Measurements from ENCODE around the gene C3orf22. TPM values are rescaled to one million over a fixed set of nuclear protein-coding genes. Genes with fewer than 3 reads are reported as not detected.

The C3orf22 gene
- total RNA-seq, 2 donors from 2014 or later, result not detected

DNA sequence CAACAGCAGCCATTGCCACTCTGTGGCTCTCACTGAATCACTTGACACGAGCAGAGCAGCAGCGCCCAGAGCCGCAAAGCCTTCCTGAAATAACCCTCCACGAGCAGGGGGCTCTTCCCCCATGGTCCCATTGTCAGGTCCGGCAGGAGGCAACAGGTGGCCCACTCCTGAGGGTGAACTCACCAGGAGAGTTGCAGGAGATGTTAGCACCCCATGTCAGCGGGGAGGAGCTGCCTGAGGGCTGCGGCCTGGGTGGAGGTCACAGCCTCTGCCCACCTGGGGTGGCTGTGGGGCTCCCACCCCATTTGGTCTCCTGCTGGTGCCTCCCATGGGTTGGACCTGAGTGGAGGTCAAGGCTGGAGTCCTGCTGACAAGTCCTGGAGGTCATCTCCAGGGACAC is 12.3 kb upstream of the C3orf22 start:
- no peak overlapping the region for H3K4me3 ChIP-seq (ENCODE audit: low read length)
- no peaks in the 10 kb centered on the region for H3K9me3 ChIP-seq (ENCODE audit: control insufficient read depth, low read length)
- Mint-ChIP-seq H3K36me3 (ENCODE audit: low read depth) (no peaks in the 10 kb centered on the region), H3K4me1 (peaks cover 3% of the 10 kb centered on the region), H3K9me3 (no peaks in the 10 kb centered on the region), H3K27ac (no peak overlapping the region), H3K27me3 (ENCODE audit: insufficient read depth) (no peaks in the 10 kb centered on the region), H3K4me3 (no peak overlapping the region)
- H3K9ac ChIP-seq (ENCODE audit: extremely low read depth, low read length, poor library complexity, severe bottlenecking), result no peak overlapping the region
- TF ChIP-seq CTCF (conservative IDR thresholded peaks at IDR 0.05), result no peak
- 88 to 92% methylated on average over 6 to 7 of the region's 7 CpGs for WGBS, 2 experiments (ENCODE audit: insufficient coverage in 1 of 2, insufficient read length in 1 of 2)
- no peaks in the 10 kb centered on the region for H3K4me1 ChIP-seq (ENCODE audit: control insufficient read depth, insufficient read depth, low read length)
- H3K27ac ChIP-seq (ENCODE audit: low read depth, low read length), result no peak overlapping the region
- H3K36me3 ChIP-seq (ENCODE audit: control insufficient read depth, insufficient read depth, low read length), result no peaks in the 10 kb centered on the region
- H3K27me3 ChIP-seq (ENCODE audit: control insufficient read depth, insufficient read depth, low read length, poor library complexity, severe bottlenecking), result no peaks in the 10 kb centered on the region
- DNase-seq, result peak; percentile 23

DNA sequence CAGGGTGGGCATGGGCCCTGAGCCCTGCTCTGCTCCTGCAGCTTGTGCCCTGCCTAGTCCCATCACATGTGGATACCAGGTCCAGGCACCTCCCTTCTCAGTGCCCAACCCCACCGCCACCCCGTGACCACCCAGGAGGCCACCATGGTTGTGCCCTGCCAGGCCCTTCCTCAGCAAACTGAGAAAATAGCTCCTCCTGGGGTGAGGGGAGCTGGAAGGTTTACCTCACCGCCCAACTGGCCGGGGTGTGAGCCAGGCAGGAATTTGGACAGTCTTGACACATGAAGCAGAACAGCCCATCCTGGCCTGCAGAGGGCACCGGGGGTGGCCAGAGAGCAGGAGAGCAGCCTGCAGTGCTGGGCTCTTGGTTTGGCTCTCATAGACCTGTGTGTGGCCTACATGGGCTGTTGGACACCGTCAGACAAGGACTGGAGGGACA is 11.4 kb upstream of the C3orf22 start:
- H3K9ac ChIP-seq (ENCODE audit: extremely low read depth, low read length, poor library complexity, severe bottlenecking), result no peak overlapping the region
- peak; percentile 71 for DNase-seq
- H3K27me3 ChIP-seq (ENCODE audit: control insufficient read depth, insufficient read depth, low read length, poor library complexity, severe bottlenecking), result no peaks in the 10 kb centered on the region
- peak; percentile 59 for TF ChIP-seq CTCF (conservative IDR thresholded peaks at IDR 0.05)
- no peaks in the 10 kb centered on the region for H3K9me3 ChIP-seq (ENCODE audit: control insufficient read depth, low read length)
- Mint-ChIP-seq H3K27ac (no peak overlapping the region), H3K36me3 (ENCODE audit: low read depth) (no peaks in the 10 kb centered on the region), H3K4me1 (peaks cover 9% of the 10 kb centered on the region), H3K9me3 (no peaks in the 10 kb centered on the region), H3K4me3 (no peak overlapping the region), H3K27me3 (ENCODE audit: insufficient read depth) (no peaks in the 10 kb centered on the region)
- peaks cover 2% of the 10 kb centered on the region for H3K4me1 ChIP-seq (ENCODE audit: control insufficient read depth, insufficient read depth, low read length)
- no peak overlapping the region for H3K27ac ChIP-seq (ENCODE audit: low read depth, low read length)
- WGBS, 2 experiments (ENCODE audit: insufficient coverage in 1 of 2, insufficient read length in 1 of 2), result 75 to 91% methylated on average over 2 to 6 of the region's 6 CpGs
- no peaks in the 10 kb centered on the region for H3K36me3 ChIP-seq (ENCODE audit: control insufficient read depth, insufficient read depth, low read length)
- no peak overlapping the region for H3K4me3 ChIP-seq (ENCODE audit: low read length)

DNA sequence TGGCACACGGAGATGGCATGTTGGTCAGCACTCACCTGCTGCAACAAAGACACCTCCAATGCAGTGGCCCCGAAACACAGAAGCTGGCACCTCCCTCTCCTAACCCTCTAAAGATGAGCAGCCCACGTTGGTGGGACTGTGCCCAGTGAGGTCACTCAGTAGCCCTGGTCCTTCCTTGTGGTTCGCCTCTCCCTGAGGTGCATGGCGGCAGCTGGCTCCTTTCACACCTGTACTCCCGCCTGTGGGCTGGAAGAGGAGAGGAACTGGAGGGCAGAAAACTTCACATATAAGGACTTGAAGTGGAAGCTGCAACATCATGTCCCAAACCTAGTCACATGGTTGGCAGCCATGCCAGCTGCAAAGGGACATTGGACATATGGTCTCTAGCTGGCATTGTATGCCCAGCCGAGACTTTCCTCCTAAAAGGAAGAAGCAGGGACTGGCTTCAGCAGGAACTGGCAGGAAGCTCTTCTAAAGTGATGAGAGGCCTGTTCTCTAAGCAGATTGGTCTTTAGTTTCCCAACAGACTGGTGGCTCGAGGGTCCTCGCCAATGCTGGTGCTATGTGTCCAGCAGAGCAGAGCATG is 10.8 kb upstream of the C3orf22 start:
- no peak overlapping the region for H3K4me3 ChIP-seq (ENCODE audit: low read length)
- DNase-seq, result no peak
- no peaks in the 10 kb centered on the region for H3K36me3 Mint-ChIP-seq (ENCODE audit: low read depth)
- no peaks in the 10 kb centered on the region for H3K27me3 Mint-ChIP-seq (ENCODE audit: insufficient read depth)
- no peaks in the 10 kb centered on the region for H3K27me3 ChIP-seq (ENCODE audit: control insufficient read depth, insufficient read depth, low read length, poor library complexity, severe bottlenecking)
- H3K9me3 ChIP-seq (ENCODE audit: control insufficient read depth, low read length), result no peaks in the 10 kb centered on the region
- no peak overlapping the region for H3K4me3 Mint-ChIP-seq
- H3K9ac ChIP-seq (ENCODE audit: extremely low read depth, low read length, poor library complexity, severe bottlenecking), result no peak overlapping the region
- H3K27ac ChIP-seq (ENCODE audit: low read depth, low read length), result no peak overlapping the region
- H3K4me1 Mint-ChIP-seq, result peaks cover 11% of the 10 kb centered on the region
- H3K9me3 Mint-ChIP-seq, result no peaks in the 10 kb centered on the region
- H3K27ac Mint-ChIP-seq, result no peak overlapping the region
- 85 to 92% methylated on average over 4 to 9 of the region's 9 CpGs for WGBS, 2 experiments (ENCODE audit: insufficient coverage in 1 of 2, insufficient read length in 1 of 2)
- no peak for TF ChIP-seq CTCF (conservative IDR thresholded peaks at IDR 0.05)
- peaks cover 5% of the 10 kb centered on the region for H3K4me1 ChIP-seq (ENCODE audit: control insufficient read depth, insufficient read depth, low read length)
- no peaks in the 10 kb centered on the region for H3K36me3 ChIP-seq (ENCODE audit: control insufficient read depth, insufficient read depth, low read length)

Measured in endodermal cell (in vitro differentiated cells).